Progenitor cell of endocrine pancreas (in vitro differentiated cells): ENCODE data around the gene ZNF546. TPM values are rescaled to one million over a fixed set of nuclear protein-coding genes. Genes with fewer than 3 reads are reported as not detected.
A peak's percentile ranks its signal among the peaks of the same experiment; 100 is the strongest.
"Not testable (repeated sequence)": the region's sequence is repeated elsewhere in the genome, so short reads cannot be mapped to it uniquely, and the experiment has no call there.

Experiments used
- DNase-seq: peaks from one replicate; pipeline ENCODE4 v3.0.0; 2021; ENCODE audit warnings: low spot score; ENCODE audit not compliant: unreplicated experiment
- H3K27ac Mint-ChIP-seq: 2 replicates; pipeline ENCODE4 v1.8.0; 2021; ENCODE audit warnings: mild to moderate bottlenecking, moderate library complexity, mixed read lengths
- H3K27me3 Mint-ChIP-seq: 2 replicates; pipeline ENCODE4 v1.8.0; 2021; ENCODE audit warnings: mixed read lengths
- H3K36me3 Mint-ChIP-seq: 2 replicates; pipeline ENCODE4 v1.8.0; 2022; ENCODE audit warnings: mixed read lengths; ENCODE audit not compliant: insufficient read depth
- H3K4me1 Mint-ChIP-seq: 2 replicates; pipeline ENCODE4 v1.8.0; 2021; ENCODE audit warnings: low read depth, mixed read lengths
- H3K4me3 Mint-ChIP-seq: 2 replicates; pipeline ENCODE4 v1.8.0; 2021; ENCODE audit warnings: low read depth, mild to moderate bottlenecking, moderate library complexity, mixed read lengths
- H3K9me3 Mint-ChIP-seq: 2 replicates; pipeline ENCODE4 v1.8.0; 2021; ENCODE audit warnings: low read depth, mixed read lengths
- CTCF ChIP-seq: fragments of 200-600 bp; sonication (generic); IDR thresholded peaks from one replicate; pipeline ENCODE4 v1.5.0; 2021; ENCODE audit warnings: antibody characterized with exemption, mild to moderate bottlenecking; ENCODE audit not compliant: unreplicated experiment
- total RNA-seq: library from RNA; stranded (reverse); gene quantifications from 2 replicates; pipeline ENCODE4 v1.2.1, GENCODE V29; 2021

Gene ZNF546
- total RNA-seq, 1 donor from 2014 or later = 5.9 TPM

GRCh38 chr19:39959407-39959806 is 37.5 kb upstream of the ZNF546 start:
- not testable (repeated sequence) for H3K36me3 Mint-ChIP-seq, H3K4me3 Mint-ChIP-seq, DNase-seq, H3K27me3 Mint-ChIP-seq, H3K9me3 Mint-ChIP-seq, H3K27ac Mint-ChIP-seq
- H3K4me1 Mint-ChIP-seq = peaks cover 18% of the 10 kb centered on the region

GRCh38 chr19:39963898-39964297 is 33.0 kb upstream of the ZNF546 start:
- Mint-ChIP-seq H3K27me3 (peaks cover 2% of the 10 kb centered on the region), H3K36me3 (no peaks in the 10 kb centered on the region), H3K4me1 (peaks cover 21% of the 10 kb centered on the region), H3K9me3 (peaks cover 3% of the 10 kb centered on the region), H3K4me3 (no peak overlapping the region), H3K27ac (peak overlapping the region; percentile 65)
- no peak for TF ChIP-seq CTCF
- DNase-seq = no peak

- Mint-ChIP-seq H3K27ac (no peak overlapping the region), H3K9me3 (no peaks in the 10 kb centered on the region), H3K36me3 (peaks cover 4% of the 10 kb centered on the region), H3K27me3 (no peaks in the 10 kb centered on the region), H3K4me3 (no peak overlapping the region), H3K4me1 (peaks cover 23% of the 10 kb centered on the region)
- no peak for TF ChIP-seq CTCF
- no peak for DNase-seq
Observed at GRCh38 chr19:39966617-39967016, 30.2 kb upstream of the ZNF546 start.

- no peak for TF ChIP-seq CTCF
- Mint-ChIP-seq H3K9me3 (no peaks in the 10 kb centered on the region), H3K4me1 (peaks cover 26% of the 10 kb centered on the region), H3K27ac (no peak overlapping the region), H3K27me3 (no peaks in the 10 kb centered on the region), H3K36me3 (peaks cover 5% of the 10 kb centered on the region), H3K4me3 (no peak overlapping the region)
- no peak for DNase-seq
Observed at GRCh38 chr19:39967561-39967960, 29.3 kb upstream of the ZNF546 start.

GRCh38 chr19:39968789-39969188 is 28.1 kb upstream of the ZNF546 start:
- no peaks in the 10 kb centered on the region for H3K27me3 Mint-ChIP-seq
- peaks cover 11% of the 10 kb centered on the region for H3K36me3 Mint-ChIP-seq
- peaks cover 25% of the 10 kb centered on the region for H3K4me1 Mint-ChIP-seq
- DNase-seq = no peak
- no peaks in the 10 kb centered on the region for H3K9me3 Mint-ChIP-seq
- H3K4me3 Mint-ChIP-seq = no peak overlapping the region
- no peak overlapping the region for H3K27ac Mint-ChIP-seq
- TF ChIP-seq CTCF = no peak

GRCh38 chr19:39969266-39969665 is 27.6 kb upstream of the ZNF546 start:
- Mint-ChIP-seq H3K27ac (peak overlapping the region; percentile 45), H3K27me3 (no peaks in the 10 kb centered on the region), H3K9me3 (no peaks in the 10 kb centered on the region), H3K4me3 (peak overlapping the region; percentile 100), H3K36me3 (peaks cover 13% of the 10 kb centered on the region), H3K4me1 (peaks cover 22% of the 10 kb centered on the region)
- TF ChIP-seq CTCF = no peak
- no peak for DNase-seq
